ENCODE results near the gene DNAH14.

GRCh38 chr1:225426395-225427234 is 497.1 kb downstream of the DNAH14 start:
- TF ChIP-seq CTCF (IDR thresholded peaks at IDR 0.05 in 2 of 3, conservative IDR thresholded peaks at IDR 0.05 in 1 of 3; ENCODE audit: control insufficient read depth in 2 of 3, extremely low read depth in 1 of 3, insufficient read depth in 1 of 3, low read depth in 3 of 3, low read length in 3 of 3): no peak
- TF ChIP-seq KAT2A (conservative IDR thresholded peaks at IDR 0.05; ENCODE audit: control insufficient read depth, low read depth, low read length): no peak
- no peak for TF ChIP-seq NFYB (IDR thresholded peaks at IDR 0.05; ENCODE audit: insufficient read depth, low read depth, low read length)
- TF ChIP-seq GATAD2B (conservative IDR thresholded peaks at IDR 0.05; ENCODE audit: low read depth): peak; percentile 37; the same call in 1 of the 2 replicates
- TF ChIP-seq NR2F1 (conservative IDR thresholded peaks at IDR 0.05): no peak
- TF ChIP-seq REST (IDR thresholded peaks at IDR 0.05; ENCODE audit: low read depth, low read length): no peak
- TF ChIP-seq NBN (IDR thresholded peaks at IDR 0.05): no peak
- no peak for TF ChIP-seq POLR2AphosphoS5 (IDR thresholded peaks at IDR 0.05; ENCODE audit: low read length)
- TF ChIP-seq NKRF (conservative IDR thresholded peaks at IDR 0.05): no peak; the same call in 1 of the 2 replicates

Data from GM12878 (cell line).